Smooth muscle cell of bladder (primary cell): ENCODE measurements around the gene COL9A1. TPM values are rescaled to one million over a fixed set of nuclear protein-coding genes. Genes with fewer than 3 reads are reported as not detected.

Experiments used
- total RNA-seq: library from RNA; depleted of rRNA; stranded (reverse); fragments of >200 nt; gene quantifications from 2 replicates; pipeline ENCODE4 v1.2.3, GENCODE V29; 2014

COL9A1 gene
- not detected in 2 replicates for total RNA-seq

DNA sequence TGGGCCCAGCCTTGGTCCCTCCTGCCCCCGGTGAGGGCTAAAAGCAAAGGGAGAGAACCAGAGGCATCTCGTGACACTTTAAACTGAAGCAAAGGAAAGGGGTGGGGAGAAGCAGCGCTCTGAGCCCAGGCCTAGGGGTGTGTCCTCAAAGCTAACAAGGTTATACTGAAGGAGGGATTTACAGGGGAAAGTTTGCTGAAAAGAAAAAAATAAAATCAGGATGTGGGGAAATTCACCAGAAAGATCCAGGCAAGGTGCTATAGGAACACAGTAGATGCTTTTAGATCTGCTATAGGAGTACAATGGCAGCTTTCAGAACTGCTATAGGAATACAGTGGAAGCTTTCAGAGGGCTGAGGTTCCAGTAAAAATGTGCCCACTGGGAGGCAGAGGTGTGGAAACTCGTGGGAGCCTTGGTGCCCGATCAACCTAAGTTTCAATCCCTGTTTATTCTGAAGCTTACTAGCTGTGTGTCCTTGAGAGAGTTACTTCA, at the start of gene COL9A1:
COL9A1 (minus strand) TSS at position 51 of the 492 bp plus-strand sequence. CDS start 160 bp downstream, outside the sequence.

Other genes with a start within 250 kb of the COL9A1 start
- gene FAM135A, start 110.4 kb upstream of the COL9A1 start, total RNA-seq: 9.5 and 10.5 TPM in 2 replicates